ENCODE results near the gene JSRP1. TPM values are rescaled to one million over a fixed set of nuclear protein-coding genes. Genes with fewer than 3 reads are reported as not detected.

Gene JSRP1
- total and polyA plus RNA-seq, 10 of the 15 experiments (the other 5 are each of a cell fraction or from before 2014, with no cell fraction given): 0.41 to 0.91 (median 0.49) TPM; not detected in 7

- SMC1A ChIA-PET (ENCODE audit: uncharacterized antibody, unreplicated experiment): no interaction called here
- H4K20me1 ChIP-seq (ENCODE audit: control insufficient read depth, insufficient read depth): no peaks in the 10 kb centered on the region
- H3K4me3 ChIP-seq: no peak overlapping the region
- DNase-seq (ENCODE audit: low read depth, low spot score) (no peak), ATAC-seq (no peak), FAIRE-seq (no peak)
- no peaks in the 10 kb centered on the region for H3K9me3 ChIP-seq (replicated peaks; ENCODE audit: control insufficient read depth, insufficient read depth, low read length)
- H3K27me3 ChIP-seq (replicated peaks in 1 of 2; ENCODE audit: control insufficient read depth in 2 of 2, insufficient read depth in 2 of 2, low read length in 1 of 2): peaks cover 5 to 9% of the 10 kb centered on the region in 2 experiments
- H2AFZ ChIP-seq (ENCODE audit: control insufficient read depth, low read depth, low read length): no peak overlapping the region
- intact Hi-C loops (cut with micrococcal nuclease; ENCODE audit: unreplicated experiment) (no loop called here), in situ Hi-C loops (cut with MboI) (no loop called here)
- H3K79me2 ChIP-seq (ENCODE audit: control insufficient read depth, insufficient read depth, low read length): no peaks in the 10 kb centered on the region
- TF ChIP-seq TBL1XR1 (IDR thresholded peaks at IDR 0.05; ENCODE audit: low read depth, low read length) (no peak), TARDBP (IDR thresholded peaks at IDR 0.05; ENCODE audit: borderline replicate concordance) (no peak), BHLHE40 (IDR thresholded peaks at IDR 0.05; ENCODE audit: borderline replicate concordance in 1 of 2, low read depth in 2 of 2, low read length in 1 of 2) (no peak), SMAD5 (IDR thresholded peaks at IDR 0.05; ENCODE audit: low read depth) (no peak), HCFC1 (IDR thresholded peaks at IDR 0.05; ENCODE audit: low read length) (no peak), SUZ12 (IDR thresholded peaks at IDR 0.05; ENCODE audit: unreplicated experiment) (no peak)
- POLR2A ChIA-PET: no interaction called here
- H3K27ac ChIP-seq (ENCODE audit: control insufficient read depth, insufficient read depth): no peak overlapping the region
- RAD21 ChIA-PET (ENCODE audit: unreplicated experiment): no interaction called here
- H3K4me1 ChIP-seq (ENCODE audit: control insufficient read depth, insufficient read depth, low read length): peaks cover 3% of the 10 kb centered on the region; the same call in 1 of the 2 replicates
- CTCF ChIA-PET: no interaction called here
- no peaks in the 10 kb centered on the region for H3K36me3 ChIP-seq (ENCODE audit: control insufficient read depth in 2 of 2, insufficient read depth in 2 of 2, low read length in 1 of 2)
- no peak overlapping the region for H3K4me2 ChIP-seq (ENCODE audit: control insufficient read depth, insufficient read depth)
- no peak overlapping the region for H3K9ac ChIP-seq (ENCODE audit: control insufficient read depth, insufficient read depth, low read length)
- no TSS peak for BruUV-seq (replicated peaks)
- 52% methylated on average over 13 of the region's 17 CpGs for WGBS (ENCODE audit: insufficient coverage, insufficient replicate concordance, low lambda C conversion rate, missing lambda C conversion rate)
These were observed 44.3 kb upstream of the JSRP1 start for GRCh38 chr19:2300533-2300932.

- Histone ChIP-seq H3K36me3 (ENCODE audit: control insufficient read depth in 2 of 2, insufficient read depth in 2 of 2, low read length in 1 of 2) (no peaks in the 10 kb centered on the region), H3K4me2 (ENCODE audit: control insufficient read depth, insufficient read depth) (no peak overlapping the region), H3K27ac (ENCODE audit: control insufficient read depth, insufficient read depth) (no peak overlapping the region), H3K79me2 (ENCODE audit: control insufficient read depth, insufficient read depth, low read length) (no peaks in the 10 kb centered on the region), H3K4me1 (ENCODE audit: control insufficient read depth, insufficient read depth, low read length) (peaks cover under 1% of the 10 kb centered on the region; the same call in 1 of the 2 replicates), H3K27me3 (replicated peaks in 1 of 2; ENCODE audit: control insufficient read depth in 2 of 2, insufficient read depth in 2 of 2, low read length in 1 of 2) (no peaks in the 10 kb centered on the region; a peak in 1 of 4 replicates), H3K4me3 (no peak overlapping the region), H2AFZ (ENCODE audit: control insufficient read depth, low read depth, low read length) (no peak overlapping the region), H4K20me1 (ENCODE audit: control insufficient read depth, insufficient read depth) (no peaks in the 10 kb centered on the region; the same call in 1 of the 2 replicates), H3K9me3 (replicated peaks; ENCODE audit: control insufficient read depth, insufficient read depth, low read length) (no peaks in the 10 kb centered on the region), H3K9ac (ENCODE audit: control insufficient read depth, insufficient read depth, low read length) (no peak overlapping the region)
- BruUV-seq (replicated peaks): no TSS peak
- no peak for FAIRE-seq
- ATAC-seq: no peak
- ChIA-PET CTCF (no interaction called here), SMC1A (ENCODE audit: uncharacterized antibody, unreplicated experiment) (no interaction called here), RAD21 (ENCODE audit: unreplicated experiment) (no interaction called here), POLR2A (no interaction called here)
- no peak for DNase-seq (ENCODE audit: low read depth, low spot score)
- intact Hi-C loops (cut with micrococcal nuclease; ENCODE audit: unreplicated experiment): no loop called here
- in situ Hi-C loops (cut with MboI): no loop called here
- 85% methylated on average over 16 of the region's 16 CpGs for WGBS (ENCODE audit: insufficient coverage, insufficient replicate concordance, low lambda C conversion rate, missing lambda C conversion rate)
- TF ChIP-seq ATF2 (IDR thresholded peaks at IDR 0.05; ENCODE audit: low read length) (no peak), MLLT1 (IDR thresholded peaks at IDR 0.05) (no peak), HSF1 (IDR thresholded peaks at IDR 0.05; ENCODE audit: low read depth, low read length) (no peak), ZNF274 (IDR thresholded peaks at IDR 0.05; ENCODE audit: insufficient read depth, insufficient read length) (no peak)
These were observed 39.9 kb upstream of the JSRP1 start for GRCh38 chr19:2296141-2296540.

Measured in GM12878 (cell line).